ENCODE results near the gene LTBP3. TPM values are rescaled to one million over a fixed set of nuclear protein-coding genes. Genes with fewer than 3 reads are reported as not detected.
A peak's percentile ranks its signal among the peaks of the same experiment; 100 is the strongest.

LTBP3 gene
- total and polyA plus RNA-seq, 9 of the 15 experiments (the other 6 are each of a cell fraction or from before 2014, with no cell fraction given): 0.06 to 20.5 (median 4.8) TPM

DNA sequence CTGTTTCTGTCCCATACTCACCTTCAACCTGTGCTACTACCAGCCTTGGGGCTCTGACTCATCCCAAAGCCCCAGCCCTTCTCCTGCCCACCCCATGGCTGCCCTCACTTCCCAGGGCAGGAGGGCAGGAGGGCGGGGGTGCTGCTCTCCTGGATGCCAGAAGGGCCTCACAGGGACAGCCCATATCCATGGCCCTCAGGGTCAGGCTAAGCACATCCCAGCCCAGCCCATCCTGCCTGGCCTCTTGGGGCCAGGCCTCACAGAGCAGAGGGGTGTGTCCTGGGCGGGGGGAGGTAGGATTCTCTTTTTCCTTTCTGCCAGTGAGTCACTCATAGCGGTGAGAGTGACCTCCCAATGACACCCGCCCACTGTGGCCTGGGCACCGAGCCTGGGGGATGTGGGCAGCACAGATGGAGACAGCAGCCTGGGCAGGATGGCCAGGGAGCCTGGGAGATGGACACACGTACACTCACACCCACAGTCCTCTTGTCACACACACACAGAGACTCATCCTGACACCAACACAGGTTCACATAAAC is 2.4 kb downstream of the LTBP3 start:
- WGBS (ENCODE audit: insufficient coverage, low coverage, missing lambda C conversion rate): 14% methylated on average over 1 of the region's 6 CpGs
- ATAC-seq: no peak
- ChIA-PET CTCF (ENCODE audit: low intra/inter-chr PET ratio) (no interaction called here), POLR2A (interaction anchor here (1.2 kb wide), 1 partner anchor 56 kb away, joined by 3 read pairs; no protein-coding TSS in a partner anchor)
- H3K9me1 ChIP-seq (ENCODE audit: control insufficient read depth, insufficient read depth, low read length): no peaks in the 10 kb centered on the region
- peaks cover 73 to 92% of the 10 kb centered on the region in 2 experiments for H3K4me1 ChIP-seq (replicated peaks in 1 of 2; ENCODE audit: control insufficient read depth in 2 of 2, insufficient read depth in 2 of 2, low read length in 2 of 2)
- no peak overlapping the region for H2AFZ ChIP-seq (ENCODE audit: low read depth, low read length)
- H3K36me3 ChIP-seq (ENCODE audit: control insufficient read depth, insufficient read depth, low read length): no peaks in the 10 kb centered on the region
- no peaks in the 10 kb centered on the region for H3K27me3 ChIP-seq (ENCODE audit: control insufficient read depth in 2 of 2, insufficient read depth in 2 of 2, low read length in 2 of 2)
- intact Hi-C loops (cut with micrococcal nuclease): no loop called here
- H4K20me1 ChIP-seq (replicated peaks; ENCODE audit: control insufficient read depth, insufficient read depth, low read length): 0 out of 2 replicates have a peak, but pooled peaks cover 8% of the 10 kb centered on the region
- in situ Hi-C loops (cut with MboI): no loop called here
- peak overlapping the region in 1 of 2 experiments; percentile 53; a peak in 2 of 4 replicates for H3K9ac ChIP-seq (ENCODE audit: insufficient read depth in 1 of 2, low read depth in 2 of 2, low read length in 2 of 2)
- BruUV-seq (replicated peaks): no TSS peak
- H3K4me2 ChIP-seq (ENCODE audit: insufficient read depth, low read length): no peak overlapping the region
- no peaks in the 10 kb centered on the region for H3K9me3 ChIP-seq (replicated peaks; ENCODE audit: control insufficient read depth, insufficient read depth, low read depth, low read length)
- H3K79me2 ChIP-seq (ENCODE audit: control insufficient read depth, insufficient read depth, low read length): no peaks in the 10 kb centered on the region
- peak in 3 of 4 experiments; percentile 54 to 71 (median 57) for DNase-seq (ENCODE audit: extremely low read depth in 1 of 4, low spot score in 3 of 4)
- H3K27ac ChIP-seq (ENCODE audit: extremely low read depth, low read depth, low read length): no peak overlapping the region
- FAIRE-seq: no peak
- H3K4me3 ChIP-seq: no peak overlapping the region
- TF ChIP-seq STAG1 (CRISPR knock-in tag; IDR thresholded peaks at IDR 0.05; ENCODE audit: borderline replicate concordance) (no peak), ZNF263 (CRISPR knock-in tag; IDR thresholded peaks at IDR 0.05; ENCODE audit: borderline replicate concordance) (no peak), ETV5 (CRISPR knock-in tag; IDR thresholded peaks at IDR 0.05; ENCODE audit: low read depth) (no peak), RNF2 (IDR thresholded peaks at IDR 0.05) (no peak), HNRNPLL (IDR thresholded peaks at IDR 0.05; ENCODE audit: low read depth, low read length, poor library complexity, severe bottlenecking) (no peak), CBFB (CRISPR knock-in tag; IDR thresholded peaks at IDR 0.05) (peak; percentile 64; the same call in 1 of the 2 replicates), HBP1 (CRISPR knock-in tag; IDR thresholded peaks at IDR 0.05) (no peak), POU5F1 (IDR thresholded peaks at IDR 0.05; ENCODE audit: borderline replicate concordance, low read depth, low read length, partially characterized antibody) (no peak), KAT8 (IDR thresholded peaks at IDR 0.05; ENCODE audit: low read depth) (no peak), VEZF1 (CRISPR knock-in tag; IDR thresholded peaks at IDR 0.05) (0 out of 2 replicates have a peak, but pooled peaks have one; percentile 36), ZNF197 (CRISPR knock-in tag; IDR thresholded peaks at IDR 0.05; ENCODE audit: low read depth) (no peak), PYGO2 (tag; IDR thresholded peaks at IDR 0.05) (no peak), FOSL1 (tag; conservative IDR thresholded peaks at IDR 0.05) (peak; percentile 64), SNIP1 (IDR thresholded peaks at IDR 0.05; ENCODE audit: low read depth) (no peak), GTF2A2 (tag; IDR thresholded peaks at IDR 0.05) (no peak), ZNF76 (CRISPR knock-in tag; IDR thresholded peaks at IDR 0.05; ENCODE audit: borderline replicate concordance) (no peak), BRCA1 (IDR thresholded peaks at IDR 0.05) (no peak), BRCA1 (CRISPR knock-in tag; IDR thresholded peaks at IDR 0.05) (no peak)
- TF ChIP-seq, protein P1, sequence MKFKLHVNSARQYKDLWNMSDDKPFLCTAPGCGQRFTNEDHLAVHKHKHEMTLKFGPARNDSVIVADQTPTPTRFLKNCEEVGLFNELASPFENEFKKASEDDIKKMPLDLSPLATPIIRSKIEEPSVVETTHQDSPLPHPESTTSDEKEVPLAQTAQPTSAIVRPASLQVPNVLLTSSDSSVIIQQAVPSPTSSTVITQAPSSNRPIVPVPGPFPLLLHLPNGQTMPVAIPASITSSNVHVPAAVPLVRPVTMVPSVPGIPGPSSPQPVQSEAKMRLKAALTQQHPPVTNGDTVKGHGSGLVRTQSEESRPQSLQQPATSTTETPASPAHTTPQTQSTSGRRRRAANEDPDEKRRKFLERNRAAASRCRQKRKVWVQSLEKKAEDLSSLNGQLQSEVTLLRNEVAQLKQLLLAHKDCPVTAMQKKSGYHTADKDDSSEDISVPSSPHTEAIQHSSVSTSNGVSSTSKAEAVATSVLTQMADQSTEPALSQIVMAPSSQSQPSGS (CRISPR knock-in tag; IDR thresholded peaks at IDR 0.05): no peak
